ENCODE data around the gene LTBP1.

DNA sequence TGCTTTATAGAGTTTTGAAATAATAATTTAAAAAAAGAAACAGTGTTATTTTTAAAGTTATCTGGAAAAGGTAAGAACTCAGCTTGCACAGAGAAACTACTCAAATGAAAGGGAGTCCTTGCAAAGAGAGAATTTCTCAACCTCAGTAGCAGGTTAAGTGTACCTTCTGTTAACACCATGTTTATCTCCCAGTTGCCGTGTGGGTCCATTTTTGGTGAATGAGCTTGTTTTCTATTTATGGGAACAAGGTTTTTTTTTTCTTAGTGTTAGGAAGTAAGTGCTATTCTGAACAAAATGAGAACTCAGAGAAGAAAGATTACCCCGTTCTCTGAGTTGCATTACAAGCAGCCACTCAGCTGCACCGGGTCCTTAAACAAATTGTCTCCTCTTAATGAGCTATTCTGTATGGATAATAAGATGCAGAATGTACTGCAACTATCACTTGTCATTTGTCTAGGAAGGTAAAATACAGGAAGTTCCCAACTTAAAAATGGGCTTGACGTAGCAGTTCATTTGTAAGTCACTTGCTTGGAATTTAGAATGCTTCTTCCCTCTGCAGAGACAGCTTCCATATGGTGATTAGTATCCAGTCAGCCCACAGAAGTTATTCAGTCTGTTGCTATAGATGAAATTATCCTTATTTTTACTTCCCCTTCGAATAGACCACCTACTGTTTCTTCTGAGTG, 74.9 kb downstream of the LTBP1 start:
- TF ChIP-seq POLR2A (IDR thresholded peaks at IDR 0.05) = no peak
- TF ChIP-seq, protein P1, sequence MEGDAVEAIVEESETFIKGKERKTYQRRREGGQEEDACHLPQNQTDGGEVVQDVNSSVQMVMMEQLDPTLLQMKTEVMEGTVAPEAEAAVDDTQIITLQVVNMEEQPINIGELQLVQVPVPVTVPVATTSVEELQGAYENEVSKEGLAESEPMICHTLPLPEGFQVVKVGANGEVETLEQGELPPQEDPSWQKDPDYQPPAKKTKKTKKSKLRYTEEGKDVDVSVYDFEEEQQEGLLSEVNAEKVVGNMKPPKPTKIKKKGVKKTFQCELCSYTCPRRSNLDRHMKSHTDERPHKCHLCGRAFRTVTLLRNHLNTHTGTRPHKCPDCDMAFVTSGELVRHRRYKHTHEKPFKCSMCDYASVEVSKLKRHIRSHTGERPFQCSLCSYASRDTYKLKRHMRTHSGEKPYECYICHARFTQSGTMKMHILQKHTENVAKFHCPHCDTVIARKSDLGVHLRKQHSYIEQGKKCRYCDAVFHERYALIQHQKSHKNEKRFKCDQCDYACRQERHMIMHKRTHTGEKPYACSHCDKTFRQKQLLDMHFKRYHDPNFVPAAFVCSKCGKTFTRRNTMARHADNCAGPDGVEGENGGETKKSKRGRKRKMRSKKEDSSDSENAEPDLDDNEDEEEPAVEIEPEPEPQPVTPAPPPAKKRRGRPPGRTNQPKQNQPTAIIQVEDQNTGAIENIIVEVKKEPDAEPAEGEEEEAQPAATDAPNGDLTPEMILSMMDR (IDR thresholded peaks at IDR 0.05) = no peak
